ENCODE results near the gene SIAH2. TPM values are rescaled to one million over a fixed set of nuclear protein-coding genes. Genes with fewer than 3 reads are reported as not detected.

SIAH2 gene
- total and polyA plus RNA-seq, 2 experiments from 2014 or later: 39.6 to 49.7 TPM

GRCh38 chr3:150744041-150744918, 18.7 kb downstream of the SIAH2 start:
- no peaks in the 10 kb centered on the region for H3K9me3 ChIP-seq (ENCODE audit: low read depth)
- DNase-seq (ENCODE audit: low read depth in 1 of 2, low spot score in 1 of 2): no peak
- no peaks in the 10 kb centered on the region for H3K4me1 ChIP-seq (ENCODE audit: low read depth)
- no peaks in the 10 kb centered on the region for H3K36me3 ChIP-seq
- H3K4me3 ChIP-seq: no peak overlapping the region
- H3K27ac ChIP-seq: peak overlapping the region; percentile 7
- TF ChIP-seq, protein P1, sequence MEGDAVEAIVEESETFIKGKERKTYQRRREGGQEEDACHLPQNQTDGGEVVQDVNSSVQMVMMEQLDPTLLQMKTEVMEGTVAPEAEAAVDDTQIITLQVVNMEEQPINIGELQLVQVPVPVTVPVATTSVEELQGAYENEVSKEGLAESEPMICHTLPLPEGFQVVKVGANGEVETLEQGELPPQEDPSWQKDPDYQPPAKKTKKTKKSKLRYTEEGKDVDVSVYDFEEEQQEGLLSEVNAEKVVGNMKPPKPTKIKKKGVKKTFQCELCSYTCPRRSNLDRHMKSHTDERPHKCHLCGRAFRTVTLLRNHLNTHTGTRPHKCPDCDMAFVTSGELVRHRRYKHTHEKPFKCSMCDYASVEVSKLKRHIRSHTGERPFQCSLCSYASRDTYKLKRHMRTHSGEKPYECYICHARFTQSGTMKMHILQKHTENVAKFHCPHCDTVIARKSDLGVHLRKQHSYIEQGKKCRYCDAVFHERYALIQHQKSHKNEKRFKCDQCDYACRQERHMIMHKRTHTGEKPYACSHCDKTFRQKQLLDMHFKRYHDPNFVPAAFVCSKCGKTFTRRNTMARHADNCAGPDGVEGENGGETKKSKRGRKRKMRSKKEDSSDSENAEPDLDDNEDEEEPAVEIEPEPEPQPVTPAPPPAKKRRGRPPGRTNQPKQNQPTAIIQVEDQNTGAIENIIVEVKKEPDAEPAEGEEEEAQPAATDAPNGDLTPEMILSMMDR (IDR thresholded peaks at IDR 0.05; ENCODE audit: low read depth, low read length): no peak
- no peaks in the 10 kb centered on the region for H3K27me3 ChIP-seq

GRCh38 chr3:150743508-150743907, 19.5 kb downstream of the SIAH2 start:
- Histone ChIP-seq H3K27ac (peak overlapping the region; percentile 7), H3K4me3 (no peak overlapping the region), H3K9me3 (ENCODE audit: low read depth) (no peaks in the 10 kb centered on the region), H3K4me1 (ENCODE audit: low read depth) (no peaks in the 10 kb centered on the region), H3K27me3 (no peaks in the 10 kb centered on the region), H3K36me3 (no peaks in the 10 kb centered on the region)
- peak in 1 of 2 donors; percentile 20 for DNase-seq (ENCODE audit: low read depth in 1 of 2, low spot score in 1 of 2)
- TF ChIP-seq, protein P1 (IDR thresholded peaks at IDR 0.05; ENCODE audit: low read depth, low read length): no peak

GRCh38 chr3:150742679-150743078, 20.3 kb downstream of the SIAH2 start:
- H3K4me3 ChIP-seq: no peak overlapping the region
- H3K4me1 ChIP-seq (ENCODE audit: low read depth): no peaks in the 10 kb centered on the region
- DNase-seq (ENCODE audit: low read depth in 1 of 2, low spot score in 1 of 2): no peak
- TF ChIP-seq, protein P1 (IDR thresholded peaks at IDR 0.05; ENCODE audit: low read depth, low read length): no peak
- no peaks in the 10 kb centered on the region for H3K36me3 ChIP-seq
- no peaks in the 10 kb centered on the region for H3K27me3 ChIP-seq
- no peaks in the 10 kb centered on the region for H3K9me3 ChIP-seq (ENCODE audit: low read depth)
- H3K27ac ChIP-seq: no peak overlapping the region

DNA sequence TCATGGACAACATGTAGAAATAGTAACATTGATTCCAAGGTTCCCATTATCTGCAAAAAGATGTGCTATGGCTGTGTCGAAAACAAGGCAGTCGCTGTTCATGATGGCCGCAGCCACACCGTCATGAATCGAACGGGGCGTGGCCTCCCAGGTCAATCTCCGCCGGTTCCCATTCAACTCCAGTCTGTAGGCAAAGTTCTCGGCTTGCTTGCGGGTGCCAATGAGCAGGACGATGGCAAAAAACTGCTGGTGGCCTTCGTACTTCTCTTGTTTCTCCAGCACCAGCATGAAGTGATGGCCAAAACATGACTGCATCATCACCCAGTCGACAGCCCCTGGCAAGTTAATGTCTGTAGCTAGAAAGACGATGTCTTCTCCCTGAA, 20.8 kb downstream of the SIAH2 start:
- no peaks in the 10 kb centered on the region for H3K4me1 ChIP-seq (ENCODE audit: low read depth)
- no peak overlapping the region for H3K27ac ChIP-seq
- no peak overlapping the region for H3K4me3 ChIP-seq
- H3K9me3 ChIP-seq (ENCODE audit: low read depth): no peaks in the 10 kb centered on the region
- no peaks in the 10 kb centered on the region for H3K27me3 ChIP-seq
- no peak for DNase-seq (ENCODE audit: low read depth in 1 of 2, low spot score in 1 of 2)
- TF ChIP-seq, protein P1 (IDR thresholded peaks at IDR 0.05; ENCODE audit: low read depth, low read length): no peak
- H3K36me3 ChIP-seq: no peaks in the 10 kb centered on the region

DNA sequence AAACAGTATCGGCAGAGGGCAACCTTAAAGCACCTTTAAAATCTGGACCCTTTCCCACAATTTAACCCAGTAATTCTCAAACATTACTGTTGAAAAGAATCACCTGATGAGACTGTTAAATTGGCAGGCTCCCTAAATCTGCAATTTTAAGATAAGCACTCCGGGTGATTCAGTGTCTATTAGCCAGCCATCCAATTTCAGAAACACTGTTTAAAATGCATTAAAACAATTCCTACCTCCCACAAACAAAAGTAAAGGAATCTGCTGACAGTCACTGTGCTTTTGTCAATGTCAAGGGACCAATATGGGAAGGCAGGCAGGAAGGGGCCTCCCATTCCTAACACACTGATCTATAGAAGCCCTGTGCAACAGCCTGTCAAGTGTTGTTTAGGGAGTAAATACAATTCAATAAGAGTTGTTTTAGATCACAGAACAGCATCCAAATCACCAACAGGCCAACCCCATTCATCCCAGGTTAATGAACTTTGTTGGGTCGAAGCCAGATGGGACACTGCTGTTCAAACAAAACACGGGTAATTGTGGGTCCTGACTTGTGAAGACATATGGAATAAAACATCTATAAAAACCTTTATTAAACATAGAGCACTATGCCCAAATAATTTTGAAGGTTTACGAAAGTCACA, 21.4 kb downstream of the SIAH2 start:
- no peaks in the 10 kb centered on the region for H3K27me3 ChIP-seq
- TF ChIP-seq, protein P1 (IDR thresholded peaks at IDR 0.05; ENCODE audit: low read depth, low read length): no peak

More for the DNA sequence above, 21.4 kb downstream of the SIAH2 start:
- H3K36me3 ChIP-seq: no peaks in the 10 kb centered on the region
- no peaks in the 10 kb centered on the region for H3K9me3 ChIP-seq (ENCODE audit: low read depth)
- no peak overlapping the region for H3K4me3 ChIP-seq
- no peaks in the 10 kb centered on the region for H3K4me1 ChIP-seq (ENCODE audit: low read depth)
- no peak for DNase-seq (ENCODE audit: low read depth in 1 of 2, low spot score in 1 of 2)
- H3K27ac ChIP-seq: peak overlapping the region; percentile 15

All from cardiac muscle cell (in vitro differentiated cells and primary cell).